Osteoblast (primary cell): ENCODE results near the gene EFL1. TPM values are rescaled to one million over a fixed set of nuclear protein-coding genes. Genes with fewer than 3 reads are reported as not detected.
"Not testable (repeated sequence)": the region's sequence is repeated elsewhere in the genome, so short reads cannot be mapped to it uniquely, and the experiment has no call there.

Source experiments
- DNase-seq: peaks from one replicate; pipeline ENCODE4 v3.0.0; 2011; ENCODE audit warnings: low spot score, mixed read lengths; ENCODE audit not compliant: insufficient read length; ENCODE audit errors: missing footprints
- H2AFZ ChIP-seq: 2 replicates; pipeline ENCODE4 v1.6.0; 2011; ENCODE audit warnings: mild to moderate bottlenecking, low read length
- H3K27ac ChIP-seq: 2 replicates; pipeline ENCODE4 v1.5.1; 2011; ENCODE audit warnings: mild to moderate bottlenecking, low read depth, low read length, moderate library complexity
- H3K27me3 ChIP-seq: 2 replicates; pipeline ENCODE4 v1.6.0; 2012; ENCODE audit warnings: mild to moderate bottlenecking, control low read depth, inconsistent platforms, low read length, moderate library complexity; ENCODE audit not compliant: insufficient read depth
- H3K36me3 ChIP-seq: 2 replicates; pipeline ENCODE4 v1.5.1; 2011; ENCODE audit warnings: mild to moderate bottlenecking, low read length, control low read depth, moderate library complexity; ENCODE audit not compliant: insufficient read depth
- H3K4me1 ChIP-seq: 2 replicates; pipeline ENCODE4 v1.5.1; 2011; ENCODE audit warnings: mild to moderate bottlenecking, low read length, control low read depth, moderate library complexity; ENCODE audit not compliant: insufficient read depth
- H3K4me2 ChIP-seq: 2 replicates; pipeline ENCODE4 v1.6.0; 2011; ENCODE audit warnings: mild to moderate bottlenecking, low read length; ENCODE audit not compliant: insufficient read depth
- H3K4me3 ChIP-seq: fragments of 200-600 bp; sonication (generic); 3 replicates; pipeline ENCODE4 v1.5.1; 2012; ENCODE audit warnings: mild to moderate bottlenecking, low read length, inconsistent platforms; ENCODE audit not compliant: insufficient read depth
- H3K79me2 ChIP-seq: 2 replicates; pipeline ENCODE4 v1.6.0; 2012; ENCODE audit warnings: mild to moderate bottlenecking, low read length, control low read depth, inconsistent platforms; ENCODE audit not compliant: insufficient read depth
- H3K9me3 ChIP-seq: 2 replicates; pipeline ENCODE4 v1.5.1; 2011; ENCODE audit warnings: low read depth, low read length, control low read depth
- H4K20me1 ChIP-seq: 2 replicates; pipeline ENCODE4 v1.6.0; 2012; ENCODE audit warnings: mild to moderate bottlenecking, low read length, control low read depth; ENCODE audit not compliant: insufficient read depth
- total RNA-seq: library from RNA; depleted of rRNA; stranded (reverse); fragments of >200 nt; gene quantifications from 2 replicates; pipeline ENCODE4 v1.2.3, GENCODE V29; 2012
- TF ChIP-seq, protein P1 (sequence below): IDR thresholded peaks from 2 replicates; pipeline ENCODE4 v1.5.1; 2011; ENCODE audit warnings: mild to moderate bottlenecking, low read depth, low read length, moderate library complexity; ENCODE audit errors: extremely low read depth

The EFL1 gene
- total RNA-seq, 1 donor = 32.9 TPM

DNA sequence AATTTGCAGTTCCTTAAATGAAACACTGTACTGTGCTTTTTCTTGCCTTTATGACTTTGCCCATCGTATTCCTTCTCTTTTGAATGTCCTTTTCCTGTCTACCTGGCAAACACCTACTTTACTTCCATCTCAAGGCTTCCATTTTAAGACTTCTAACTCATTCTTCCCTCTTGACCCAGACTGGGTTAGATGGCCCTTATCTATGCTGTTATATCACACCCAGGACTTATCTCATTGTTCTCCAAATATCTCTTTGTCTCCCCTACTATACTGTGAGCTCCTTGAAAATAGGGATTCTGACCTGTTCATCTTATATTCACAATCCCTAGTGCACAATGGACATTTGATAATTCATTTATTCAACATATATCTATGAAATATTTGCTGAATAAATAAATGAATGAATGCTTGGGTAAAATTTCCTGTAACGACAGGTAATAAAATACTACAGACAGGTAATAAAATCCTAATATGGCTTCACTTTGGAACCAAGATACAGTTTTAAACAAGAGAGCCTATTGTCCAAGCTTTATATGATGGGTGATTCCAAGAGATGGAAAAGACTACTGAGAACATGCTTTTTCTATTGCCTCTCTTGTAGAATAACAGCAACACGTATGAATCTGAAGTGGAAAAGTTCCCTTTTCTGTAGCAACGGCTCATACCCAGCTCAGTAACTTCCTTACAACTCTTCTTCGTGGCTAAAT lies 22.7 kb downstream of the EFL1 start:
- Histone ChIP-seq H3K4me2 (no peak overlapping the region), H3K9me3 (no peaks in the 10 kb centered on the region), H3K27ac (no peak overlapping the region), H2AFZ (no peak overlapping the region), H3K36me3 (peaks cover 18% of the 10 kb centered on the region), H4K20me1 (no peaks in the 10 kb centered on the region), H3K79me2 (peaks cover 7% of the 10 kb centered on the region), H3K27me3 (no peaks in the 10 kb centered on the region), H3K4me1 (peaks cover 4% of the 10 kb centered on the region), H3K4me3 (no peak overlapping the region)
- TF ChIP-seq, protein P1, sequence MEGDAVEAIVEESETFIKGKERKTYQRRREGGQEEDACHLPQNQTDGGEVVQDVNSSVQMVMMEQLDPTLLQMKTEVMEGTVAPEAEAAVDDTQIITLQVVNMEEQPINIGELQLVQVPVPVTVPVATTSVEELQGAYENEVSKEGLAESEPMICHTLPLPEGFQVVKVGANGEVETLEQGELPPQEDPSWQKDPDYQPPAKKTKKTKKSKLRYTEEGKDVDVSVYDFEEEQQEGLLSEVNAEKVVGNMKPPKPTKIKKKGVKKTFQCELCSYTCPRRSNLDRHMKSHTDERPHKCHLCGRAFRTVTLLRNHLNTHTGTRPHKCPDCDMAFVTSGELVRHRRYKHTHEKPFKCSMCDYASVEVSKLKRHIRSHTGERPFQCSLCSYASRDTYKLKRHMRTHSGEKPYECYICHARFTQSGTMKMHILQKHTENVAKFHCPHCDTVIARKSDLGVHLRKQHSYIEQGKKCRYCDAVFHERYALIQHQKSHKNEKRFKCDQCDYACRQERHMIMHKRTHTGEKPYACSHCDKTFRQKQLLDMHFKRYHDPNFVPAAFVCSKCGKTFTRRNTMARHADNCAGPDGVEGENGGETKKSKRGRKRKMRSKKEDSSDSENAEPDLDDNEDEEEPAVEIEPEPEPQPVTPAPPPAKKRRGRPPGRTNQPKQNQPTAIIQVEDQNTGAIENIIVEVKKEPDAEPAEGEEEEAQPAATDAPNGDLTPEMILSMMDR = no peak
- DNase-seq = no peak

DNA sequence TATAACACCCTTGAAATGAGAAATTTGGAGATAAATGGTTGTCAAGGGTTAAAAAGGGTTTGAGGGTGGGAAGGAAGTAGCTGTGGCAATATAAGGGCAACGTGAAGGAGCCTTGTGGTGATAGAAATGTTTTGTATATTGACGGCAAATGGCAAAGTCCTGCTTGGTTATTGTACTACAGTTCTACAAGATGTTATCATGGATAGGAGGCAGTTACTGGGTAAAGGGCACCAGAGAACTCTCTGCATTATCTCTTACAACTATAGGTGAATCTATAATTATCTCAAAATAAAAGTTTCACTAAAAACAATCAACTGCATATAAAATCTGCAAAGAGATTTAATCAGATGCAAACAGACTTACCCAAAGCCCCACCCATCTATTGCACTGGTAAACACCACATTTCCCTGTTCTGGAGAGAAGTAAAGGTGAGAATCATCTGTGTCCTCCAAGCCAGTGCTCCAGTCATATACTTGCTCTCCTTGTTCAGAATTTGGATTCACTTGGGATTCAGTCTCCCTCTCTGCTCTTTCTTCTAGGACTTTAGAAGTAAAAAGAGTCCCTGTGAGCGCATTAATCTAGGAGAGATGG lies 24.5 kb downstream of the EFL1 start:
- DNase-seq, H2AFZ ChIP-seq, H3K4me3 ChIP-seq, H3K27ac ChIP-seq, H3K4me1 ChIP-seq, H4K20me1 ChIP-seq, H3K79me2 ChIP-seq, H3K9me3 ChIP-seq, H3K4me2 ChIP-seq, H3K27me3 ChIP-seq: not testable (repeated sequence)
- peaks cover 14% of the 10 kb centered on the region for H3K36me3 ChIP-seq

DNA sequence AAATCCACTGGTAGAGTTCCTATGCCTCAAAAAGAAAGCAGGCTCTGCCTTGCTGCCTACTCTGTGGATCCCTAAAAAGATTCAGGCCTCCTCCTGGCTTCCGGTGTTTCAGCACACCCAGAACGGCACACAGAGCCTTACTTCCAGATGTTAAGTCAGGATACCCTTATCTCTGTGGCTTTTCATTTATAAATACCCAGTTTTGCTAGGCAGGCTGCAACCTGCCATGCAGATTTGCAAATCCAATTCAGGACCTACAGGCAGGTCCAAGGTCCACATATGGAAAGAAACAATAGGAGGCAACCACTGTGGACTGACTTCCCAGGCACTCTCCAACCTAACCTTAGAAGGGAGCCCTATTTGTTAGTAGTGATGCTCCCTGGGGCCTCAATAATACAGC lies 30.7 kb downstream of the EFL1 start:
- H3K4me2 ChIP-seq = no peak overlapping the region
- H3K27me3 ChIP-seq = no peaks in the 10 kb centered on the region
- H4K20me1 ChIP-seq = no peaks in the 10 kb centered on the region
- peaks cover 16% of the 10 kb centered on the region for H3K36me3 ChIP-seq
- TF ChIP-seq, protein P1 = no peak
- H2AFZ ChIP-seq = no peak overlapping the region
- DNase-seq = no peak
- H3K4me3 ChIP-seq = no peak overlapping the region
- no peaks in the 10 kb centered on the region for H3K9me3 ChIP-seq
- peaks cover 2% of the 10 kb centered on the region for H3K79me2 ChIP-seq
- no peak overlapping the region for H3K27ac ChIP-seq
- H3K4me1 ChIP-seq = no peaks in the 10 kb centered on the region

DNA sequence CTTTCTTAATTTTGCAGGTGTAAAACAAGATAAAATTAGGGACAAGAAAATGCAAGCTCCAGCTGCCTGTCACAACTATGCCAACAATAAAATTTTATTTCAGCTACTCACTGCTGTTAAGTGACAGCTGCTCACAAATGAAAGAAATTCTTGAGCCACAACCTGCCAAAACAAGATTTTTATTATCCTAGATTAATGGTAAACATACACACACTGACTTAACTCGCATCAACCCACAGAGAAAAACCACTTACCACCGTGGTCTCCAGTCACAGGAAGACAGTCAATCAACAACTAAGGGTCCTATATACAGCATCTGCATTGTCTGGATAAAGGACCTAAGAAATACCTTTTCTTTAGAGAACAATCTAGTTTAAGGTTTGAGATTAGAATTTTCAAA lies 31.3 kb downstream of the EFL1 start:
- Histone ChIP-seq H3K4me3 (no peak overlapping the region), H3K27me3 (no peaks in the 10 kb centered on the region), H3K4me1 (no peaks in the 10 kb centered on the region), H3K4me2 (no peak overlapping the region), H2AFZ (no peak overlapping the region), H3K79me2 (peaks cover 2% of the 10 kb centered on the region), H4K20me1 (no peaks in the 10 kb centered on the region), H3K27ac (no peak overlapping the region), H3K36me3 (peaks cover 19% of the 10 kb centered on the region), H3K9me3 (no peaks in the 10 kb centered on the region)
- no peak for DNase-seq
- TF ChIP-seq, protein P1 = no peak
